Jurkat, Clone E6-1 (cell line): ENCODE data around the gene CTIF.

ENCODE experiments used
- DNase-seq: peaks from one replicate; pipeline ENCODE4 v3.0.0-alpha.2; 2011; ENCODE audit warnings: low read depth, low spot score
- H3K4me3 ChIP-seq: 2 replicates; pipeline ENCODE4 v1.5.1; 2011; ENCODE audit warnings: mild to moderate bottlenecking, low read length, control low read depth, moderate library complexity

CTIF gene

GRCh38 chr18:48631851-48632250 lies 93.0 kb downstream of the CTIF start:
- no peak for DNase-seq
- no peak overlapping the region for H3K4me3 ChIP-seq

- no peak for DNase-seq
- no peak overlapping the region for H3K4me3 ChIP-seq
Measured at GRCh38 chr18:48632676-48633257, 93.9 kb downstream of the CTIF start.

- no peak overlapping the region for H3K4me3 ChIP-seq
- no peak for DNase-seq
Measured at GRCh38 chr18:48634491-48634890, 95.7 kb downstream of the CTIF start.

GRCh38 chr18:48634975-48635374 lies 96.1 kb downstream of the CTIF start:
- DNase-seq = no peak
- no peak overlapping the region for H3K4me3 ChIP-seq

GRCh38 chr18:48635806-48636205 lies 97.0 kb downstream of the CTIF start:
- no peak overlapping the region for H3K4me3 ChIP-seq
- DNase-seq = no peak

DNA sequence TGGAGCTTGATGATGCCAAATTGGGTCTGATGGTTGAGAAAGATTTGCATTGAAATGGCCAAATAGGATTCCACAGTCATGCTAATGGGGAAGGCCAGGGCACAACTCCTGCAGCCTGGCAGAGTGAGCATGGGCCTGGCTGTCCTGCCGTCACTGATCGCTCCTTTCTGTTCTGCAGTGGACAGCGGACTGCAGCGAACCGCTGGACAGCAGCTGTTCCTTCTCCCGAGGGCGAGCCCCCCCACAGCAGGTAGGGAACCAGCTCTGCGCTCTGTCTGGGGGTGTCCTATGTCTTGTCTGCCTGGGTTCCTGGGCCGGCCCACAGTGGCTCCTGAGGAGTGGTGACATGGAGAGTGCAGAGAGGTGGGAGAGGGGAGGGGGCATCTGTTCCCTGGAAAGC lies 97.6 kb downstream of the CTIF start:
- no peak overlapping the region for H3K4me3 ChIP-seq
- DNase-seq = no peak

DNA sequence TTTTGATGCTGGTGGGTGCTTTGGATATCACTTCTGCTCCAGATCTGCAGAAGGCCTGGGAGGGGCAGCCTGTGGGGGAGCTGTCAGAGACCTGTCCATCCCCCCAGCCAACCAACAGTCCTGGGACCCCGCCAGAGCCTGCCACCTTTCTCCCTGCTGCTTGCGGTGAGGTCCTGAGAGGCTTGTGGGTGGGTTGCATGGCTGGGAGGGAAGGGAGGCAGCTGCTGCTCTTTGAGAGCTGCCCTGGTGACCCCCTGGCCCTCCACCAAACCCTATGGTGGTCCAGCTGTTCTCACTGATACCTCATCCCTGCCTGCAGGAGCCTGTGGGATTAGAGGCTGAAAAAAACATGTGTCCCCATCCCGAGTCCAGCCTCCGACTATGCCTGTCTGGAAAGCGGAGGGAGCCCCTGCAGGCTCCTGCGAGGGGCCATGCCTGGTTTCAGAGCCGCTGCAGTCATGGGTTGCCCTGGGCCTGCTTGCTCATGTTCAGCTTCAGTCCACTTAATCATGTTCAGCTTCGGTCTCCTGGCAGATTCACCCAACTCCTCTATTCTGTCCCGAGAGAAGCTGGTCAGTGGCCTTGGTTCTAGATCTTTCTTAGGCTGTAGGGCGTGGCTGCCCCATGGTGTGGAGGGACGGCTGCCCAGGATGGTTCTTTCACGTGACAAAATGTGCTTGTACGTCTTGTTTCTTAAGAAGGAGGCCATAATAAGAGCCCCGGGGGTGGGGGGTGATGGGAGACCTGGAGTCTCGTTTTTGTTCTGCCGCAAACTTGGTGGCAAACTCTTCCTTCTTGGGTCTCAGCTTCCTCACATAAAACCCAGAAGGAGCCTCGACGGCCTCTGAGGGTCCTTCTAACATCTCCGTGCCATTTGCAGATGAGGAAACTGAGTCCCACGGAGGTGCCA lies 98.5 kb downstream of the CTIF start:
- DNase-seq = no peak
- H3K4me3 ChIP-seq = no peak overlapping the region

DNA sequence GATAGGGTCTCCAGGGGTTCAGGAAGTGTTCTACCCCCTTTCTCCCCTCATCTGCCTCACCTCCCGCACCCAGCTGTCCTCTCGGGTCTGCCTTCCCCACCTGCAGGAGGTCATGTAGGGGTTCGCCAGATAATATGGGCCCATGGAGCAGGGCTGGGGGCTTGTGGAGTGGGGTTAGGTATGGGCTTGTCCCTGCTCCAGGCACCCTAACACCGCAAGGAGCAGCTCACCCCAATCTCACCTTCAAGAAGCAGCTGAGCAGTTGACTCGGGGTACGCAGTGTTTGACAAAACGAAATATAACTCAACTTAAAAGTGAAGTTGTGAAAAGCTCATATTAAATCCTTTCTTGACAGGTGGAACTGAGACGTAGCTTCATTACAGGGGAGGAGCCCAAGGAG lies 99.6 kb downstream of the CTIF start:
- no peak for DNase-seq
- H3K4me3 ChIP-seq = no peak overlapping the region

GRCh38 chr18:48638896-48639771 lies 100.3 kb downstream of the CTIF start:
- DNase-seq = no peak
- no peak overlapping the region for H3K4me3 ChIP-seq

DNA sequence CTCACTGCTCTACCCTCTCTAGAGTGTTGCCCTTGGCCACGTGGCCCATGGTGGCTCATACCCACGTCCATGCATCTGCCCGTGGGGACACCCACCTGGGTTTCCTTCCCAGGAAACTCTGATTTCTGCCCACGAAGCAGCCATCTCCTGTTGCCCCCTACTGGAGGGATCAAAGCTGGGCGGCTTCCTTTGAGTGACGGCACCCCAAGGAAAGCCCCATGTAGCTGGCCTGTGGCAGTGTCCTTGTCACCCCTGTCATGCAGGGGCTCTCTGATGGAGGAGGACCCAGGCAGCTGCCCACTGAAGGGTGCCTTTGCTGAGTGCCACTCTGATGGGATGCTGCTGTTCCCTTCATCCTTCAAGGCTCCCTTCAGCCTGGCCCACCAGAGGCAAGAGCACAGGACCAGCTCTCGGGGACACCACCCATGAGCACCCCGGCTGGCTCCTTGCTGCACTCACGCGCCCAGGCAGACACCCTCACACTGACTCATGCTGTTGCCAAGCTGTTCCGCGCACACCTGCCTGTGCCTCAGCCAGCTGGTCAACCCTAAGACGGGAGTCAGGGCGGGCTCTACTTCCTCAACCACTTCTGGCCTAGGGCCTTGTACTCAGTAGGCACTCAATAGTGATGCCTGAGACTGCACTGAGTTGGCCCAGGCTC lies 101.1 kb downstream of the CTIF start:
- DNase-seq = no peak
- H3K4me3 ChIP-seq = no peak overlapping the region

GRCh38 chr18:48640566-48641270 lies 101.9 kb downstream of the CTIF start:
- DNase-seq = no peak

GRCh38 chr18:48641981-48642380 lies 103.2 kb downstream of the CTIF start:
- no peak overlapping the region for H3K4me3 ChIP-seq
- no peak for DNase-seq

More at GRCh38 chr18:48640566-48641270, 101.9 kb downstream of the CTIF start:
- H3K4me3 ChIP-seq = no peak overlapping the region

- DNase-seq = no peak
- no peak overlapping the region for H3K4me3 ChIP-seq
Measured at GRCh38 chr18:48642503-48642902, 103.7 kb downstream of the CTIF start.

GRCh38 chr18:48643262-48643661 lies 104.4 kb downstream of the CTIF start:
- no peak overlapping the region for H3K4me3 ChIP-seq
- no peak for DNase-seq

- no peak for DNase-seq
- H3K4me3 ChIP-seq = no peak overlapping the region
Measured at GRCh38 chr18:48644029-48644428, 105.2 kb downstream of the CTIF start.

GRCh38 chr18:48645427-48646002 lies 106.7 kb downstream of the CTIF start:
- no peak overlapping the region for H3K4me3 ChIP-seq
- no peak for DNase-seq

- no peak for DNase-seq
- H3K4me3 ChIP-seq = no peak overlapping the region
Measured at GRCh38 chr18:48646976-48647375, 108.1 kb downstream of the CTIF start.

GRCh38 chr18:48649231-48649630 lies 110.4 kb downstream of the CTIF start:
- H3K4me3 ChIP-seq = no peak overlapping the region
- DNase-seq = no peak
